Gastroesophageal sphincter (tissue), 4 donors: ENCODE measurements around the gene CENPF. TPM values are rescaled to one million over a fixed set of nuclear protein-coding genes. Genes with fewer than 3 reads are reported as not detected.
A peak's percentile ranks its signal among the peaks of the same experiment; 100 is the strongest.
"Not testable (repeated sequence)": the region's sequence is repeated elsewhere in the genome, so short reads cannot be mapped to it uniquely, and the experiment has no call there.

Experiments used
- ATAC-seq: fragments of 150-250 bp; one replicate; pipeline ENCODE4 v1.9.1; 2016; ENCODE audit warnings: mild to moderate bottlenecking, moderate library complexity
- H3K27ac ChIP-seq, 4 donors: fragments of 200-600 bp; sonication (generic) in 3 of 4; 1 replicate in 3 of 4; 2 replicates in 1 of 4; pipeline ENCODE4 v1.5.1; 2016 to 2019
- H3K27me3 ChIP-seq: fragments of 200-600 bp; sonication (generic); one replicate; pipeline ENCODE4 v1.5.1; 2019
- H3K36me3 ChIP-seq, 2 donors: fragments of 200-600 bp; sonication (generic); one replicate each; pipeline ENCODE4 v1.5.1; 2019; ENCODE audit warnings: control low read depth in 1 of 2
- H3K4me1 ChIP-seq, 3 donors: fragments of 200-600 bp; sonication (generic); 1 replicate in 2 of 3; 2 replicates in 1 of 3; pipeline ENCODE4 v1.5.1; 2016 to 2019; ENCODE audit warnings: control low read depth in 2 of 3
- H3K4me3 ChIP-seq, 2 donors: fragments of 200-600 bp; sonication (generic); one replicate each; pipeline ENCODE4 v1.5.1; 2019; ENCODE audit warnings: mild to moderate bottlenecking in 1 of 2, moderate library complexity in 1 of 2
- H3K9me3 ChIP-seq, 3 donors: fragments of 200-600 bp; sonication (generic); one replicate each; pipeline ENCODE4 v1.5.1; 2017 to 2019; ENCODE audit warnings: control low read depth in 2 of 3
- CTCF ChIP-seq, 4 experiments: fragments of 200-600 bp in 2 of 4; fragments of 450-650 bp in 2 of 4; sonication (generic) in 1 of 4; IDR thresholded peaks; one replicate each; pipeline ENCODE4 v1.5.1; 2017 to 2019; ENCODE audit warnings: antibody characterized with exemption in 4 of 4, mild to moderate bottlenecking in 2 of 4, moderate library complexity in 2 of 4
- EP300 ChIP-seq: sonication (generic); formaldehyde crosslinking; IDR thresholded peaks from one replicate; pipeline ENCODE4 v1.6.1; 2017; ENCODE audit warnings: antibody characterized with exemption, mild to moderate bottlenecking
- POLR2A ChIP-seq, 2 donors: fragments of 450-650 bp; IDR thresholded peaks; one replicate each; pipeline ENCODE4 v1.6.1; 2017; ENCODE audit warnings: antibody characterized with exemption in 2 of 2, mild to moderate bottlenecking in 2 of 2, moderate library complexity in 1 of 2
- POLR2AphosphoS5 ChIP-seq: sonication (generic); formaldehyde crosslinking; IDR thresholded peaks from one replicate; pipeline ENCODE4 v1.6.1; 2017; ENCODE audit warnings: antibody characterized with exemption
- WGBS, 2 donors: methylation state at CpG; one replicate each; pipeline ENCODE4 v1.1.5; 2018; ENCODE audit warnings: low coverage in 1 of 2; 5-methylcytosine and 5-hydroxymethylcytosine counted together
- total RNA-seq, 4 donors: library from RNA; depleted of rRNA; stranded (reverse); fragments of >200 nt; gene quantifications; one replicate each; pipeline ENCODE4 v1.1.0, GENCODE V29; 2016

CENPF gene
- total RNA-seq, 4 donors from 2014 or later: 0.31 to 18.4 (median 0.66) TPM

- H3K9me3 ChIP-seq: no peaks in the 10 kb centered on the region
- TF ChIP-seq POLR2AphosphoS5: no peak
- no peak for TF ChIP-seq CTCF (IDR thresholded peaks at IDR 0.05)
- no peak for TF ChIP-seq EP300
- H3K27me3 ChIP-seq: no peaks in the 10 kb centered on the region
- 83 to 96% methylated on average over 2 to 4 of the region's 4 CpGs for WGBS, 2 donors
- H3K4me1 ChIP-seq: no peaks in the 10 kb centered on the region
- H3K36me3 ChIP-seq: no peaks in the 10 kb centered on the region
- no peak overlapping the region for H3K27ac ChIP-seq
- no peak overlapping the region for H3K4me3 ChIP-seq
- no peak for ATAC-seq
These were observed 13.9 kb upstream of the CENPF start for GRCh38 chr1:214588963-214589597.

- Histone ChIP-seq H3K36me3 (no peaks in the 10 kb centered on the region), H3K9me3 (no peaks in the 10 kb centered on the region), H3K27ac (no peak overlapping the region), H3K4me3 (no peak overlapping the region), H3K27me3 (no peaks in the 10 kb centered on the region), H3K4me1 (no peaks in the 10 kb centered on the region)
- no peak for ATAC-seq
- 83 to 86% methylated on average over 5 of the region's 5 CpGs for WGBS, 2 donors
- TF ChIP-seq POLR2AphosphoS5: no peak
- TF ChIP-seq EP300: no peak
- TF ChIP-seq POLR2A (IDR thresholded peaks at IDR 0.05): no peak
- no peak for TF ChIP-seq CTCF (IDR thresholded peaks at IDR 0.05)
These were observed 12.3 kb upstream of the CENPF start for GRCh38 chr1:214590696-214591095.

- H3K27ac ChIP-seq, H3K4me1 ChIP-seq, H3K36me3 ChIP-seq, H3K27me3 ChIP-seq, H3K9me3 ChIP-seq, ATAC-seq, H3K4me3 ChIP-seq: not testable (repeated sequence)
- 74 to 83% methylated on average over 3 to 4 of the region's 8 CpGs for WGBS, 2 donors
These were observed 11.1 kb upstream of the CENPF start for GRCh38 chr1:214591918-214592317.

- no peak for ATAC-seq
- Histone ChIP-seq H3K27me3 (no peaks in the 10 kb centered on the region), H3K9me3 (no peaks in the 10 kb centered on the region), H3K27ac (no peak overlapping the region), H3K4me3 (no peak overlapping the region), H3K36me3 (no peaks in the 10 kb centered on the region), H3K4me1 (no peaks in the 10 kb centered on the region)
- no peak for TF ChIP-seq POLR2A (IDR thresholded peaks at IDR 0.05)
- TF ChIP-seq EP300: no peak
- no peak for TF ChIP-seq POLR2AphosphoS5
- no peak for TF ChIP-seq CTCF (IDR thresholded peaks at IDR 0.05)
These were observed 9.8 kb upstream of the CENPF start for GRCh38 chr1:214593158-214593557.

GRCh38 chr1:214603819-214604252, 841 bp downstream of the CENPF start:
- Histone ChIP-seq H3K4me3 (peak overlapping the region in 1 of 2 donors; percentile 74), H3K4me1 (peaks cover 0 to 16% (median 7%) of the 10 kb centered on the region in 3 donors), H3K27me3 (no peaks in the 10 kb centered on the region), H3K9me3 (no peaks in the 10 kb centered on the region), H3K36me3 (no peaks in the 10 kb centered on the region), H3K27ac (no peak overlapping the region)
- no peak for TF ChIP-seq POLR2AphosphoS5
- no peak for TF ChIP-seq POLR2A (IDR thresholded peaks at IDR 0.05)
- no peak for TF ChIP-seq CTCF (IDR thresholded peaks at IDR 0.05)
- TF ChIP-seq EP300: no peak
- ATAC-seq: no peak
- 2% methylated on average over 8 to 11 of the region's 11 CpGs for WGBS, 2 donors
